Measurements from ENCODE around the gene NEDD1. TPM values are rescaled to one million over a fixed set of nuclear protein-coding genes. Genes with fewer than 3 reads are reported as not detected.

The NEDD1 gene
- total RNA-seq, 1 donor from 2014 or later, result 52.9 TPM

DNA sequence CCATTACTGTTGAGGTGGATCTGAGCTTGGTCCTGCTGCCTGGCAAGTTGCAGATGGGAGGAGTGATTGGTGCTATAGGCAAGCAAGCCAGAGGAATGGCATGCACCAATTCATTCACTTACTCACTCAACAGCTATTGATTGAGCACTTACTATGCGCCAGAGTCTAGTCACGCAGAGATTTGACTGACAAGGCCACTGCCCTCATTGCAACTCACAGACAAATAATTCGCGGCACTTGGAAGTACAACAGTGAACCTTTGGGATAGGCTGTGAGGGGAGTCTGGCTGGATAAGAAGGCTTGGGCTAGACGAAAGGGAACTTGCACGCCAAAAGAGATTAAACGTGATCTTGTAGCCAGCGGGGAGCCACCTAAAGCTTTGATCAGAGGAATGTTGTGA is 96.2 kb downstream of the NEDD1 start:
- intact Hi-C loops (cut with micrococcal nuclease), result no loop called here
